ENCODE data around the gene GCM1.

GCM1 gene

GRCh38 chr6:53080813-53081212, 67.8 kb downstream of the GCM1 start:
- no peaks in the 10 kb centered on the region for H3K9me3 ChIP-seq (ENCODE audit: control insufficient read depth, low read length)
- H3K4me1 ChIP-seq (ENCODE audit: control insufficient read depth, insufficient read depth, low read length, poor library complexity, severe bottlenecking): no peaks in the 10 kb centered on the region
- H3K4me3 ChIP-seq (ENCODE audit: extremely low read depth, insufficient read depth, low read length, poor library complexity, severe bottlenecking): no peak overlapping the region
- peaks cover 62% of the 10 kb centered on the region for H3K36me3 ChIP-seq (ENCODE audit: control insufficient read depth, insufficient read depth, low read length)
- no peak overlapping the region for H3K27ac ChIP-seq (ENCODE audit: low read depth, low read length, severe bottlenecking)
- 100% methylated on average over 1 of the region's 1 CpG; no CpG with 5 or more reads in 1 of the 2 experiments for WGBS, 2 experiments (ENCODE audit: insufficient coverage in 2 of 2)

All from mesodermal cell (in vitro differentiated cells).